Mucosa of descending colon (tissue), 3 donors: ENCODE data around the gene LBX1. TPM values are rescaled to one million over a fixed set of nuclear protein-coding genes. Genes with fewer than 3 reads are reported as not detected.

Experiments used
- ATAC-seq: fragments of 200-7000 bp; cut with Tn5 transposase; one replicate; pipeline ENCODE4 v1.9.1; 2020; ENCODE audit warnings: mild to moderate bottlenecking, moderate library complexity
- DNase-seq, 3 donors: peaks; one replicate each; pipeline ENCODE4 v3.0.0-alpha.2; 2020
- H3K36me3 ChIP-seq: fragments of 200-600 bp; one replicate; pipeline ENCODE4 v1.8.0; 2021; ENCODE audit warnings: low read depth, mild to moderate bottlenecking
- H3K4me1 ChIP-seq: fragments of 200-600 bp; one replicate; pipeline ENCODE4 v1.8.0; 2021; ENCODE audit warnings: low read depth, mild to moderate bottlenecking
- H3K4me3 ChIP-seq: fragments of 200-600 bp; one replicate; pipeline ENCODE4 v1.8.0; 2021; ENCODE audit warnings: mild to moderate bottlenecking
- H3K9me3 ChIP-seq: fragments of 200-600 bp; one replicate; pipeline ENCODE4 v1.8.0; 2021; ENCODE audit warnings: mild to moderate bottlenecking
- intact Hi-C, 2 donors: fragments of 100-400 bp; cut with DNase I in 1 of 2; cut with micrococcal nuclease in 1 of 2; formaldehyde crosslinking; loops; one replicate each; pipeline versions ENCODE4 v1.11.0 to v1.11.1; 2022; cut with DNase I, micrococcal nuclease
- total RNA-seq, 3 donors: library from RNA; stranded (reverse); fragmentation: NEBNext Ultra II Directional in 2 of 3; extraction: Animal tissue kit (Norgen Biotek cat#: 25700) in 2 of 3; gene quantifications; one replicate each; pipeline versions ENCODE4 v1.2.1 to v1.2.4, GENCODE V29; 2021 to 2023
- TF ChIP-seq, protein P1 (sequence below): fragments of 200-600 bp; IDR thresholded peaks from one replicate; pipeline ENCODE4 v1.8.0; 2022; ENCODE audit warnings: antibody characterized with exemption, mild to moderate bottlenecking
- donor health status: DM: no; HTN: no; CAD: no; lungs with moderate emphysema.
- donor health status: DM: no; HTN: no; CAD: no.
- donor health status: DM: no; HTN: yes; CAD: no.

Gene LBX1
- total RNA-seq, 3 donors from 2014 or later = not detected

GRCh38 chr10:101257084-101257483 lies 27.8 kb upstream of the LBX1 start:
- TF ChIP-seq, protein P1, sequence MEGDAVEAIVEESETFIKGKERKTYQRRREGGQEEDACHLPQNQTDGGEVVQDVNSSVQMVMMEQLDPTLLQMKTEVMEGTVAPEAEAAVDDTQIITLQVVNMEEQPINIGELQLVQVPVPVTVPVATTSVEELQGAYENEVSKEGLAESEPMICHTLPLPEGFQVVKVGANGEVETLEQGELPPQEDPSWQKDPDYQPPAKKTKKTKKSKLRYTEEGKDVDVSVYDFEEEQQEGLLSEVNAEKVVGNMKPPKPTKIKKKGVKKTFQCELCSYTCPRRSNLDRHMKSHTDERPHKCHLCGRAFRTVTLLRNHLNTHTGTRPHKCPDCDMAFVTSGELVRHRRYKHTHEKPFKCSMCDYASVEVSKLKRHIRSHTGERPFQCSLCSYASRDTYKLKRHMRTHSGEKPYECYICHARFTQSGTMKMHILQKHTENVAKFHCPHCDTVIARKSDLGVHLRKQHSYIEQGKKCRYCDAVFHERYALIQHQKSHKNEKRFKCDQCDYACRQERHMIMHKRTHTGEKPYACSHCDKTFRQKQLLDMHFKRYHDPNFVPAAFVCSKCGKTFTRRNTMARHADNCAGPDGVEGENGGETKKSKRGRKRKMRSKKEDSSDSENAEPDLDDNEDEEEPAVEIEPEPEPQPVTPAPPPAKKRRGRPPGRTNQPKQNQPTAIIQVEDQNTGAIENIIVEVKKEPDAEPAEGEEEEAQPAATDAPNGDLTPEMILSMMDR = no peak
- ATAC-seq (no peak), DNase-seq (no peak)
- intact Hi-C loops = no loop called here
- peaks cover 6% of the 10 kb centered on the region for H3K9me3 ChIP-seq
- no peaks in the 10 kb centered on the region for H3K36me3 ChIP-seq
- H3K4me1 ChIP-seq = no peaks in the 10 kb centered on the region
- H3K4me3 ChIP-seq = no peak overlapping the region

GRCh38 chr10:101256387-101256786 lies 27.1 kb upstream of the LBX1 start:
- Histone ChIP-seq H3K4me1 (no peaks in the 10 kb centered on the region), H3K4me3 (no peak overlapping the region), H3K9me3 (peaks cover 6% of the 10 kb centered on the region), H3K36me3 (no peaks in the 10 kb centered on the region)
- TF ChIP-seq, protein P1 = no peak
- intact Hi-C loops = no loop called here
- no peak for ATAC-seq
- DNase-seq = no peak

DNA sequence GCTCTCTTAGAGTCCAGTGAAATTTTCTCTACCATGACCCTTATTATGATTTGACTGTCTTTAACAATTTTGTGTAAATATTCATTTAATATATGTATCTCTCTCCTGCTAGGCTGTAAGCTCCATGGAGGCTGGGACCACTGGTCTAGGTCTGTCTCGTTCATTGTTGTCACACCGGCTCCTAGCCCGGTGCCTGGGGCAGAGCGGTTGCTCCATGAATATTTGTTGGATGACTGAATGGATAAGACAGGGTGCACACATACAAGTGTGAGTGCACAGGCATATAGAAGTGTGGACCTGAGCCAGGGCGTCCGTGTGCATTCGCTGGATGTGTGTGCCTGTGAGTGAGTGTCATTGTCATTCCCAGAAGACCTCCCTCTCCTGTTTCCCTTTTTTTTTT lies 20.9 kb upstream of the LBX1 start:
- ATAC-seq (no peak), DNase-seq (no peak)
- TF ChIP-seq, protein P1 = no peak
- Histone ChIP-seq H3K36me3 (no peaks in the 10 kb centered on the region), H3K4me1 (no peaks in the 10 kb centered on the region), H3K9me3 (no peaks in the 10 kb centered on the region), H3K4me3 (no peak overlapping the region)
- intact Hi-C loops = no loop called here

DNA sequence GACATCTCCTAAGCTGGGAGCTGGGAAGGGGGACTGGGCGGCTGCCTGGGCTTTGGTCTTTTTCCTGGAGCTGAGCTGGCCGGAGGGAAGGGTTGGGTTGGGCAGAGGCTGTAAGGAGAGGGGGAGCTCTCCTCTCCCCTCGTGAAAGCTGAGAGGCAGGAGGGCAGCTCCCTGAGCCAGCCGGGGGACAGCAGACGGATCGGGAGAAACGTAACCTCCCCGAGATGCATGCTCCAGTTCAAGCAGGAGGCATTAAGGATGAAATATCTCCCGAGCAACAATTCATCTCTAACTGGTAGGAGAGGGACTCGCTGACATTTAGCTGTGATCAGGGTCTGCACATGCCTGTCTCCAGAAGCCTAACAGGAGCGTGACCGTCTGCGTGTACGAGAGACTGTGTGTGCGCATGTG lies 19.9 kb upstream of the LBX1 start:
- no peaks in the 10 kb centered on the region for H3K4me1 ChIP-seq
- ATAC-seq = no peak

GRCh38 chr10:101246639-101247038 lies 17.4 kb upstream of the LBX1 start:
- no peaks in the 10 kb centered on the region for H3K36me3 ChIP-seq
- H3K4me1 ChIP-seq = no peaks in the 10 kb centered on the region
- intact Hi-C loops = no loop called here
- H3K9me3 ChIP-seq = no peaks in the 10 kb centered on the region
- DNase-seq (no peak), ATAC-seq (no peak)
- TF ChIP-seq, protein P1 = no peak
- H3K4me3 ChIP-seq = no peak overlapping the region

More for the DNA sequence above, 19.9 kb upstream of the LBX1 start:
- TF ChIP-seq, protein P1 = no peak
- intact Hi-C loops = no loop called here
- DNase-seq = no peak
- Histone ChIP-seq H3K9me3 (no peaks in the 10 kb centered on the region), H3K36me3 (no peaks in the 10 kb centered on the region), H3K4me3 (no peak overlapping the region)
